Thoracic aorta (tissue), 2 donors: ENCODE measurements around the gene RAP1GAP. TPM values are rescaled to one million over a fixed set of nuclear protein-coding genes. Genes with fewer than 3 reads are reported as not detected.

Experiments used
- ATAC-seq: fragments of 150-250 bp; one replicate; pipeline ENCODE4 v1.8.0; 2017; ENCODE audit warnings: low read depth; ENCODE audit not compliant: insufficient number of reproducible peaks, low FRiP score
- DNase-seq: peaks from one replicate; pipeline ENCODE4 v3.0.0-alpha.2; 2020; ENCODE audit warnings: low spot score
- H3K27ac ChIP-seq, 2 donors: fragments of 200-600 bp; sonication (generic); 1 replicate in 1 of 2; 2 replicates in 1 of 2; pipeline ENCODE4 v1.5.1; 2016; ENCODE audit warnings: mild to moderate bottlenecking in 2 of 2, moderate library complexity in 2 of 2
- H3K27me3 ChIP-seq: fragments of 200-600 bp; sonication (generic); replicated peaks from 2 replicates; pipeline ENCODE4 v1.6.0; 2016; ENCODE audit warnings: mild to moderate bottlenecking; ENCODE audit not compliant: insufficient read depth
- H3K36me3 ChIP-seq: fragments of 200-600 bp; sonication (generic); one replicate; pipeline ENCODE4 v1.5.1; 2016
- H3K4me1 ChIP-seq, 2 donors: fragments of 200-600 bp; sonication (generic); 1 replicate in 1 of 2; 2 replicates in 1 of 2; pipeline versions ENCODE4 v1.5.1 to v1.6.0; 2016; ENCODE audit warnings: low read depth in 2 of 2, mild to moderate bottlenecking in 1 of 2; ENCODE audit not compliant: control insufficient read depth in 1 of 2
- H3K4me3 ChIP-seq: fragments of 200-600 bp; sonication (generic); 2 replicates; pipeline ENCODE4 v1.5.1; 2016; ENCODE audit warnings: mild to moderate bottlenecking
- H3K9me3 ChIP-seq: fragments of 200-600 bp; sonication (generic); 2 replicates; pipeline ENCODE4 v1.5.1; 2016
- CTCF ChIP-seq: fragments of 200-600 bp; sonication (generic); IDR thresholded peaks from one replicate; pipeline ENCODE4 v1.5.1; 2019; ENCODE audit warnings: antibody characterized with exemption
- total RNA-seq, 2 donors: library from RNA; depleted of rRNA; stranded (reverse); fragments of >200 nt; gene quantifications; one replicate each; pipeline versions ENCODE4 v1.1.0 to v1.2.3, GENCODE V29; 2016

The RAP1GAP gene
- total RNA-seq, 2 donors from 2014 or later = 0.27 to 0.92 TPM

- H3K27me3 ChIP-seq = no peaks in the 10 kb centered on the region
- no peak overlapping the region for H3K27ac ChIP-seq
- TF ChIP-seq CTCF = no peak
These were observed 82.9 kb downstream of the RAP1GAP start for GRCh38 chr1:21586222-21586621.

GRCh38 chr1:21585037-21585436 lies 84.1 kb downstream of the RAP1GAP start:
- no peak for DNase-seq
- Histone ChIP-seq H3K9me3 (no peaks in the 10 kb centered on the region), H3K4me1 (no peaks in the 10 kb centered on the region), H3K27ac (no peak overlapping the region), H3K36me3 (no peaks in the 10 kb centered on the region), H3K4me3 (no peak overlapping the region), H3K27me3 (no peaks in the 10 kb centered on the region)
- ATAC-seq = no peak
- TF ChIP-seq CTCF = no peak

More at GRCh38 chr1:21586222-21586621, 82.9 kb downstream of the RAP1GAP start:
- Histone ChIP-seq H3K36me3 (no peaks in the 10 kb centered on the region), H3K4me1 (no peaks in the 10 kb centered on the region), H3K4me3 (no peak overlapping the region), H3K9me3 (no peaks in the 10 kb centered on the region)
- ATAC-seq (no peak), DNase-seq (no peak)

- no peak overlapping the region for H3K4me3 ChIP-seq
- no peak overlapping the region for H3K27ac ChIP-seq
- H3K27me3 ChIP-seq = no peaks in the 10 kb centered on the region
- ATAC-seq (no peak), DNase-seq (no peak)
- no peaks in the 10 kb centered on the region for H3K9me3 ChIP-seq
- TF ChIP-seq CTCF = no peak
- no peaks in the 10 kb centered on the region for H3K4me1 ChIP-seq
- H3K36me3 ChIP-seq = no peaks in the 10 kb centered on the region
These were observed 85.1 kb downstream of the RAP1GAP start for GRCh38 chr1:21584096-21584495.

GRCh38 chr1:21579791-21580190 lies 89.4 kb downstream of the RAP1GAP start:
- Histone ChIP-seq H3K4me3 (no peak overlapping the region), H3K27me3 (no peaks in the 10 kb centered on the region), H3K9me3 (no peaks in the 10 kb centered on the region), H3K36me3 (no peaks in the 10 kb centered on the region), H3K4me1 (peaks cover under 1% of the 10 kb centered on the region in 2 donors), H3K27ac (no peak overlapping the region)
- no peak for TF ChIP-seq CTCF
- no peak for DNase-seq
- ATAC-seq = no peak

- no peak overlapping the region for H3K4me3 ChIP-seq
- peaks cover 10 to 11% of the 10 kb centered on the region in 2 donors for H3K4me1 ChIP-seq
- H3K27me3 ChIP-seq = no peaks in the 10 kb centered on the region
- H3K36me3 ChIP-seq = no peaks in the 10 kb centered on the region
- no peaks in the 10 kb centered on the region for H3K9me3 ChIP-seq
- TF ChIP-seq CTCF = no peak
- ATAC-seq (no peak), DNase-seq (no peak)
- H3K27ac ChIP-seq = no peak overlapping the region
These were observed 91.2 kb downstream of the RAP1GAP start for GRCh38 chr1:21577933-21578332.
